ENCODE measurements around the gene CRLF1.

GRCh38 chr19:18618236-18618635 is 11.6 kb upstream of the CRLF1 start:
- TF ChIP-seq POLR2A (IDR thresholded peaks at IDR 0.05) (no peak), CTCF (IDR thresholded peaks at IDR 0.05) (no peak)
